ENCODE measurements around the gene MARF1.

GRCh38 chr16:15566095-15566494 lies 76.9 kb downstream of the MARF1 start:
- TF ChIP-seq GATA2 (IDR thresholded peaks at IDR 0.05; ENCODE audit: low read depth, low read length) = no peak
- TF ChIP-seq GATA3 (IDR thresholded peaks at IDR 0.05; ENCODE audit: low read depth, low read length) = no peak
